ENCODE measurements around the gene PRRG1.
"Not testable (repeated sequence)": the region's sequence is repeated elsewhere in the genome, so short reads cannot be mapped to it uniquely, and the experiment has no call there.

Gene PRRG1

DNA sequence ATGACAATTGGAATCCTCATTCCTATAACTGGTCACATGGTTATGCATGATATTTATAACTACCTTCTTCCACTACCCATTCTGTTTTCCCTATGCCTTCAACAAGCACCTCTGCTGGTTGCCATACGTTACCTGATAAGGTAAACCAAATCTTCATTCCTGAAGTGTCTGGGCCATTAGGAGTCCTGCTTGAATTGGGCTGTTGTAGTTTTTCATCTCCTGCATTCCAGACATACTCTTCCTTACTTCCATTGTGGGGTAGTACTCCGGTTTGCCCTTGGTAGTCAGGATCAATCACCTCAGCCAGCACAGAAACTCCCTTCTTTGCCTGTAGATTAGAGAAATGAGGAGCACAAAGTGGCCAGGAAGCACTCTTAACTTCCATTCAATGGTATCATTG lies 113.2 kb downstream of the PRRG1 start:
- H3K4me3 ChIP-seq (ENCODE audit: low read depth, low read length): no peak overlapping the region
- TF ChIP-seq, protein P1, sequence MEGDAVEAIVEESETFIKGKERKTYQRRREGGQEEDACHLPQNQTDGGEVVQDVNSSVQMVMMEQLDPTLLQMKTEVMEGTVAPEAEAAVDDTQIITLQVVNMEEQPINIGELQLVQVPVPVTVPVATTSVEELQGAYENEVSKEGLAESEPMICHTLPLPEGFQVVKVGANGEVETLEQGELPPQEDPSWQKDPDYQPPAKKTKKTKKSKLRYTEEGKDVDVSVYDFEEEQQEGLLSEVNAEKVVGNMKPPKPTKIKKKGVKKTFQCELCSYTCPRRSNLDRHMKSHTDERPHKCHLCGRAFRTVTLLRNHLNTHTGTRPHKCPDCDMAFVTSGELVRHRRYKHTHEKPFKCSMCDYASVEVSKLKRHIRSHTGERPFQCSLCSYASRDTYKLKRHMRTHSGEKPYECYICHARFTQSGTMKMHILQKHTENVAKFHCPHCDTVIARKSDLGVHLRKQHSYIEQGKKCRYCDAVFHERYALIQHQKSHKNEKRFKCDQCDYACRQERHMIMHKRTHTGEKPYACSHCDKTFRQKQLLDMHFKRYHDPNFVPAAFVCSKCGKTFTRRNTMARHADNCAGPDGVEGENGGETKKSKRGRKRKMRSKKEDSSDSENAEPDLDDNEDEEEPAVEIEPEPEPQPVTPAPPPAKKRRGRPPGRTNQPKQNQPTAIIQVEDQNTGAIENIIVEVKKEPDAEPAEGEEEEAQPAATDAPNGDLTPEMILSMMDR (IDR thresholded peaks at IDR 0.05; ENCODE audit: borderline replicate concordance, insufficient read depth, low read depth, low read length): no peak

GRCh38 chrX:37468124-37468739 lies 119.1 kb downstream of the PRRG1 start:
- no peak overlapping the region for H3K4me3 ChIP-seq (ENCODE audit: low read depth, low read length)
- TF ChIP-seq, protein P1 (IDR thresholded peaks at IDR 0.05; ENCODE audit: borderline replicate concordance, insufficient read depth, low read depth, low read length): no peak

DNA sequence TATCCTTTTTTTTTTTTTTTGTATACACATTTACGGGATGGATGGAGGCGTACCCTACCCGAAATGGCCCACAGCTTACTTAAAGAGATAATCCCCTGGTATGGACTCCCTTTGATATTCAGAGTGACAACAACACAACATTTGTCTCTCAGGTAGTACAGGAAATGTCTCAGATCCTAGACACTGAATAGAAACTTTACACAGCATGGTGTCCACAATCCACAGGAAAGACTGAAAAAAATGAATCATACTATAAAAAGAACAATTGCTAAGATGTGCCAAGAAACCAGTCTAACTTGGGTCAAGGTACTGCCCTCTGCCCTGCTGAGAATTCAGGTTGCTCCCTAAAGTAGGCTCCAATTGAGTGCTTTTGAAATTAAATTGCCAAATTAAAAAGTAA lies 121.5 kb downstream of the PRRG1 start:
- TF ChIP-seq, protein P1 (IDR thresholded peaks at IDR 0.05; ENCODE audit: borderline replicate concordance, insufficient read depth, low read depth, low read length): no peak

DNA sequence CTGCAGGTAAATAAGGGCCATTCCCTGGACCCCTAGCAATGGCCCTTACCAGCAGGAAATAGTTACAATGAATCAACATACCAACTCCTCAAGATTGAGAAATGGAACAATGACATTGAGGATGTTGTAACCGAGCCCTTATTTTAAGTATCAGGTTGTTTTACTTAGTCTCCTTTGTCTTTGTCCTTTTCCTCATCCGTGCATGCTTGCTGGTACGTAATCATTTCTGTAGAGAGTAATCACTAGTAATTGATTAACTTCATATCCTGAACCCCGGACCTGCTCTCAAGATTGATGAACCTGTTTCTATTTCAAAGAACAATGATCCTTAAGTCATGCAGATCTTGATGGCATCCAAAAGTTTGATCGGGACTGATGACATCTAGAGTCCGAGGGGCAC lies 123.7 kb downstream of the PRRG1 start:
- H3K4me3 ChIP-seq (ENCODE audit: low read depth, low read length): no peak overlapping the region
- TF ChIP-seq, protein P1 (IDR thresholded peaks at IDR 0.05; ENCODE audit: borderline replicate concordance, insufficient read depth, low read depth, low read length): no peak

More for the DNA sequence above, 121.5 kb downstream of the PRRG1 start:
- H3K4me3 ChIP-seq (ENCODE audit: low read depth, low read length): no peak overlapping the region

DNA sequence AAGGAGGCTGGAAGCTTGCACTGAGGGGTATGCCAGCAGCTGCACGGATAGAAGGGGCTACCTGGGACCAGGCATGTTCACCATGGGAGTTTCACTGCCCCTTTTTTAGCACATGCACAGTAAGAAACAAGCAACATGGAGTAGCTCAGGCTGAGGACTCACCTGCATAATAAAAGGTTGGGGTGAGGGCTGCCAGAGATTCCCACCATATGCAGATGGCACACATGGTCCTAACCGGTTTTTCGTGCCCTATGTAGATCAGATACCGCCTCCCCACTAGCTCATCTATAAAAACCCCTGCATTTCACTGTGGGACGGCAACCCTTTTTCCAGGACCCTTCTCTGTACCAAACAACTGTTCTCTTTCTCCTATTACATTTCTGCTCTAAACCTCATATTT lies 125.3 kb downstream of the PRRG1 start:
- H3K4me3 ChIP-seq (ENCODE audit: low read depth, low read length): no peak overlapping the region
- TF ChIP-seq, protein P1 (IDR thresholded peaks at IDR 0.05; ENCODE audit: borderline replicate concordance, insufficient read depth, low read depth, low read length): no peak

DNA sequence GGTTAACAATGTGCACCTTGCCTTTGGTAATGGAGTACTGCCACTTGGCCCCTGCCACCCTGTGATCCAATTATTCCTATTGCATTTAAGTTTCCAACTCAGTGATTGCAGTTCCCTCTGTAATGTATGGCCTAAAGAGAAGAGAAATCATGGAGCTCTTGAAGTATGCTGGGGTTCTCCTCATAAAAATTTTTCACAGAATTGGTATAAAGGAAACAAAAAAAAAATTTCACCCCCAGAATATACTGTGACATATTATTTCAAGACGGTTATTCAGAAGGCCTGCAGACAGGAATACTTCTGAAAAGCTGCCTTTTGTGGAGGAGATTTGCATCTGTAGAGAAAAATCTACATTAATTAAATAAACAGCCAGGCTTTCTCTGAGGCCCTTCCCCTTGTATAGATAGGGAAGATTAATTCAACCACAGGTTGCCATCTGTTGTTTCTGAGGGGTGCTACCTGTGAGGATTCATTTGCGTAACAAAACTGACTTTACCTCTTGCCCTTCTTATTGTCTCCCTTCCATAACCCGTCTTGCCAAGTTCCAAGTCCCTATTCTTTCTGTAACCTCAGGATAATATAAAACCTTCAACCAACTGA lies 127.5 kb downstream of the PRRG1 start:
- H3K4me3 ChIP-seq (ENCODE audit: low read depth, low read length): no peak overlapping the region
- TF ChIP-seq, protein P1 (IDR thresholded peaks at IDR 0.05; ENCODE audit: borderline replicate concordance, insufficient read depth, low read depth, low read length): no peak

- not testable (repeated sequence) for H3K4me3 ChIP-seq (ENCODE audit: low read depth, low read length)
These were observed 135.2 kb downstream of the PRRG1 start for GRCh38 chrX:37484335-37484734.

All from GM12875 (cell line).